OCI-LY7 (cell line): Measurements from ENCODE around the gene PRKAG2. TPM values are rescaled to one million over a fixed set of nuclear protein-coding genes. Genes with fewer than 3 reads are reported as not detected.

ENCODE experiments used
- BruUV-seq: library from RNA; stranded (reverse); fragments of 400-500 nt; replicated peaks from 2 replicates; lab custom pipeline; 2021; lab: Mats Ljungman, UMichigan
- CTCF ChIA-PET: fragments of 300-600 bp; sonication (Branson Sonifier 250); formaldehyde crosslinking; loops from one replicate; lab custom pipeline; 2022; ENCODE audit warnings: antibody characterized with exemption; ENCODE audit not compliant: unreplicated experiment; lab: Charles Lee
- POLR2A ChIA-PET: fragments of 300-600 bp; sonication (Branson Sonifier 250); formaldehyde crosslinking; loops from one replicate; lab custom pipeline; 2022; ENCODE audit warnings: antibody characterized with exemption; lab: Charles Lee
- DNase-seq: peaks from one replicate; pipeline ENCODE4 v3.0.0-alpha.2; 2015; ENCODE audit warnings: low spot score
- H2AFZ ChIP-seq: fragments of 200-600 bp; sonication (generic), shearing (Covaris generic); 2 replicates; pipeline ENCODE4 v1.6.1; 2014; ENCODE audit warnings: mild to moderate bottlenecking, antibody characterized with exemption, low read length, moderate library complexity
- H3K27ac ChIP-seq: fragments of 200-600 bp; sonication (generic); 2 replicates; pipeline ENCODE4 v1.5.1; 2014; ENCODE audit warnings: mixed run types, low read depth, mild to moderate bottlenecking, moderate library complexity, low read length, inconsistent platforms; ENCODE audit not compliant: poor library complexity, severe bottlenecking
- H3K36me3 ChIP-seq: fragments of 200-600 bp; sonication (generic); 2 replicates; pipeline ENCODE4 v1.6.1; 2014; ENCODE audit warnings: mild to moderate bottlenecking, antibody characterized with exemption, low read length, moderate library complexity, mixed read lengths; ENCODE audit not compliant: insufficient read depth
- H3K4me1 ChIP-seq: fragments of 200-600 bp; sonication (generic); 2 replicates; pipeline ENCODE4 v1.5.1; 2014; ENCODE audit warnings: mild to moderate bottlenecking, low read length; ENCODE audit not compliant: insufficient read depth, poor library complexity, severe bottlenecking
- H3K4me2 ChIP-seq: fragments of 200-600 bp; sonication (generic); 2 replicates; pipeline ENCODE4 v1.6.1; 2014; ENCODE audit warnings: mild to moderate bottlenecking, low read length
- H3K4me3 ChIP-seq: fragments of 200-600 bp; sonication (generic); 2 replicates; pipeline ENCODE4 v1.5.1; 2014; ENCODE audit warnings: mild to moderate bottlenecking, low read depth, low read length; ENCODE audit not compliant: poor library complexity, severe bottlenecking
- H3K79me2 ChIP-seq: fragments of 200-600 bp; sonication (generic); 2 replicates; pipeline ENCODE4 v1.6.1; 2016; ENCODE audit warnings: low read depth, mild to moderate bottlenecking, low read length, moderate library complexity, mixed read lengths; ENCODE audit not compliant: insufficient read depth
- H3K9me2 ChIP-seq: fragments of 200-600 bp; sonication (generic); 2 replicates; pipeline ENCODE4 v1.6.1; 2016; ENCODE audit warnings: mild to moderate bottlenecking, low read length, mixed read lengths; ENCODE audit not compliant: insufficient read depth
- H3K9me3 ChIP-seq: fragments of 200-600 bp; sonication (generic); 2 replicates; pipeline ENCODE4 v1.6.1; 2014; ENCODE audit warnings: mild to moderate bottlenecking, mixed run types, low read length, mixed read lengths
- H4K20me1 ChIP-seq: fragments of 200-600 bp; sonication (generic); 2 replicates; pipeline ENCODE4 v1.6.1; 2014; ENCODE audit warnings: mild to moderate bottlenecking, antibody characterized with exemption, low read length, moderate library complexity, mixed read lengths; ENCODE audit not compliant: insufficient read depth
- CTCF ChIP-seq: fragments of 200-600 bp; sonication (generic); conservative IDR thresholded peaks from 2 replicates; pipeline ENCODE4 v1.5.1; 2014; ENCODE audit warnings: mild to moderate bottlenecking, antibody characterized with exemption, low read length, moderate library complexity, mixed read lengths
- EZH2phosphoT487 ChIP-seq: fragments of 200-600 bp; sonication (generic); IDR thresholded peaks from 2 replicates; pipeline ENCODE4 v1.6.1; 2018; ENCODE audit warnings: low read depth, borderline replicate concordance, mild to moderate bottlenecking, mixed run types, antibody characterized with exemption, low read length, moderate library complexity, mixed read lengths
- intact Hi-C: fragments of 100-400 bp; cut with micrococcal nuclease; formaldehyde crosslinking; loops from one replicate; pipeline ENCODE4 v1.10.0; 2022; ENCODE audit not compliant: unreplicated experiment
- total RNA-seq, 2 experiments: library from RNA; depleted of rRNA in 1 of 2; stranded (reverse); fragments of >200 nt in 1 of 2; shearing (Covaris generic) in 1 of 2; gene quantifications; 2 replicates each; pipeline ENCODE4 v1.2.3, GENCODE V29; 2014 to 2022

The PRKAG2 gene
- total RNA-seq, 2 experiments from 2014 or later, result 1.2 to 5.1 TPM

GRCh38 chr7:151859111-151859947 lies 17.6 kb downstream of the PRKAG2 start:
- H4K20me1 ChIP-seq, result no peaks in the 10 kb centered on the region
- H3K4me1 ChIP-seq, result peaks cover 3% of the 10 kb centered on the region
- DNase-seq, result no peak
- CTCF ChIA-PET, result no interaction called here
- no peaks in the 10 kb centered on the region for H3K36me3 ChIP-seq
- no peaks in the 10 kb centered on the region for H3K79me2 ChIP-seq
- POLR2A ChIA-PET, result interaction anchor here (0.5 kb wide), 1 partner anchor 24 kb away, joined by 3 read pairs; no protein-coding TSS in a partner anchor
- no peak overlapping the region for H3K4me2 ChIP-seq
- no peak overlapping the region for H3K27ac ChIP-seq
- no peak overlapping the region for H2AFZ ChIP-seq
- H3K9me2 ChIP-seq, result no peaks in the 10 kb centered on the region
- H3K4me3 ChIP-seq, result no peak overlapping the region
- H3K9me3 ChIP-seq, result no peaks in the 10 kb centered on the region
- no peak for TF ChIP-seq EZH2phosphoT487
- TF ChIP-seq CTCF, result no peak
- intact Hi-C loops, result no loop called here
- BruUV-seq, result no TSS peak

DNA sequence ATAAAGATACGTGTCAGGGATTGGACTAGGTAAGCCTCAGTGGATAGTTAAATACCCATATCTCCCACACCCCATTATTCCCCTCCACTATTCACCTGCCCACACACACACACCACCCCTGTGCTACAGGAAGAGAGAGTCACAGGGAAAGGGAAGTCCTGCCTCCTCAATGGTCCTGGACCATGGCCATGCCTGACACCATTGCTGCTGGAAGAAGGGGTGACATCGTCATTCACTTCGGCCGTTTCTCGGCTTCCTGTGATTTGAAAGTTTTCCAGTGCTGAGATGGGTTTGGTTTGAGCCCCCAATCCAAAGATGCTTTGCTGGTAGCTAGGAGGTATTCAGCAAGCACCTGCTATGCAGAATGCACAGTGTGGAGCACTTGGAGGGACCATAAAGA lies 18.5 kb downstream of the PRKAG2 start:
- Histone ChIP-seq H3K4me2 (no peak overlapping the region), H3K9me3 (no peaks in the 10 kb centered on the region), H3K4me1 (no peaks in the 10 kb centered on the region), H3K79me2 (no peaks in the 10 kb centered on the region), H4K20me1 (no peaks in the 10 kb centered on the region), H3K4me3 (no peak overlapping the region), H3K36me3 (no peaks in the 10 kb centered on the region), H3K27ac (no peak overlapping the region), H2AFZ (no peak overlapping the region), H3K9me2 (no peaks in the 10 kb centered on the region)
- TF ChIP-seq CTCF (no peak), EZH2phosphoT487 (no peak)
- CTCF ChIA-PET, result no interaction called here
- DNase-seq, result no peak
- intact Hi-C loops, result no loop called here
- BruUV-seq, result no TSS peak
- POLR2A ChIA-PET, result no interaction called here

DNA sequence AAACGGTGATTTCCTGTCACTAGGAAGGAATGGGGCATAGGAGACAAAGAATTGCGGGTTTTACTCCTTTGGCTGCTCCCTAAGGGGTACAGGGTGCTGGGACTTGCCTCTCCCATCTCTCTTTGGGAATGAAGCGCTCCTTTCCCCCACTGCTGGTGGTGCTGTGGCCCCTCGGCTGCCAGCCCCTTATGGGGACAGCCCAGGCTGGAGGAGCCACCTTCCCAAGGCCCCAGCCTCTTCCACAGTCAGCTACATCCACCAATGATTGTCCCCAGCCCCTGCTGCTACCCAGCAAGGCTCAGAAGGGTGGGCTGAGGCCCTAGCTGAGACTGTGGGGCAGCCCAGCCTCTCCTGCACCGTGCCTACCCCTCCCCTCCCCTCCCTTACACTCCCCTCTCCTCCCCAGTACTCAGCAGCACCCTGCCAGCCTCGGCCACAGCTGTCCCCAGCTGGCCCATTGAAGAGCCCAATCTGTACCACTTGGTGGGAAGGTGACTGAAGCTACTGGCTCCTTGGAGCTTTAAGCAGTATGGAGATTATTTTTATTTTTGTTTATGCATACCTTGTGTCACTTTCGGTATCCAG lies 19.0 kb downstream of the PRKAG2 start:
- POLR2A ChIA-PET, result no interaction called here
- Histone ChIP-seq H3K36me3 (no peaks in the 10 kb centered on the region), H3K4me3 (no peak overlapping the region), H3K79me2 (no peaks in the 10 kb centered on the region), H3K9me3 (no peaks in the 10 kb centered on the region), H2AFZ (no peak overlapping the region), H3K9me2 (no peaks in the 10 kb centered on the region), H3K4me2 (no peak overlapping the region), H3K4me1 (no peaks in the 10 kb centered on the region), H3K27ac (no peak overlapping the region), H4K20me1 (no peaks in the 10 kb centered on the region)
- BruUV-seq, result no TSS peak
- intact Hi-C loops, result no loop called here
- CTCF ChIA-PET, result no interaction called here
- DNase-seq, result no peak
- no peak for TF ChIP-seq CTCF
